ENCODE results near the gene ACP2.
A peak's percentile ranks its signal among the peaks of the same experiment; 100 is the strongest.

ACP2 gene

DNA sequence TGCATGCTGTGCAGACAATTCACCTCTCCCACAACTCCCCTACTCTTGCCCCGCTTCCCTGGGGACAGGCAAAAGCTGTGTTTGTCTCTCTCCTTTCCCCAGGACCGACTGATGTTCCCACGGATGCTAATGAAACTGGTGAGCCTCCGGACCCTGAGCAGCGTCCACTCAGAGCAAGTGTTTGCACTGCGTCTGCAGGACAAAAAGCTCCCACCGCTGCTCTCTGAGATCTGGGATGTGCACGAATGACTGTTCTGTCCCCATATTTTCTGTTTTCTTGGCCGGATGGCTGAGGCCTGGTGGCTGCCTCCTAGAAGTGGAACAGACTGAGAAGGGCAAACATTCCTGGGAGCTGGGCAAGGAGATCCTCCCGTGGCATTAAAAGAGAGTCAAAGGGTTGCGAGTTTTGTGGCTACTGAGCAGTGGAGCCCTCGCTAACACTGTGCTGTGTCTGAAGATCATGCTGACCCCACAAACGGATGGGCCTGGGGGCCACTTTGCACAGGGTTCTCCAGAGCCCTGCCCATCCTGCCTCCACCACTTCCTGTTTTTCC lies 19.9 kb upstream of the ACP2 start:
- TF ChIP-seq, protein P1, sequence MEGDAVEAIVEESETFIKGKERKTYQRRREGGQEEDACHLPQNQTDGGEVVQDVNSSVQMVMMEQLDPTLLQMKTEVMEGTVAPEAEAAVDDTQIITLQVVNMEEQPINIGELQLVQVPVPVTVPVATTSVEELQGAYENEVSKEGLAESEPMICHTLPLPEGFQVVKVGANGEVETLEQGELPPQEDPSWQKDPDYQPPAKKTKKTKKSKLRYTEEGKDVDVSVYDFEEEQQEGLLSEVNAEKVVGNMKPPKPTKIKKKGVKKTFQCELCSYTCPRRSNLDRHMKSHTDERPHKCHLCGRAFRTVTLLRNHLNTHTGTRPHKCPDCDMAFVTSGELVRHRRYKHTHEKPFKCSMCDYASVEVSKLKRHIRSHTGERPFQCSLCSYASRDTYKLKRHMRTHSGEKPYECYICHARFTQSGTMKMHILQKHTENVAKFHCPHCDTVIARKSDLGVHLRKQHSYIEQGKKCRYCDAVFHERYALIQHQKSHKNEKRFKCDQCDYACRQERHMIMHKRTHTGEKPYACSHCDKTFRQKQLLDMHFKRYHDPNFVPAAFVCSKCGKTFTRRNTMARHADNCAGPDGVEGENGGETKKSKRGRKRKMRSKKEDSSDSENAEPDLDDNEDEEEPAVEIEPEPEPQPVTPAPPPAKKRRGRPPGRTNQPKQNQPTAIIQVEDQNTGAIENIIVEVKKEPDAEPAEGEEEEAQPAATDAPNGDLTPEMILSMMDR (IDR thresholded peaks at IDR 0.05; ENCODE audit: extremely low read depth, missing control alignments) = no peak
- DNase-seq (ENCODE audit: low spot score) = no peak

DNA sequence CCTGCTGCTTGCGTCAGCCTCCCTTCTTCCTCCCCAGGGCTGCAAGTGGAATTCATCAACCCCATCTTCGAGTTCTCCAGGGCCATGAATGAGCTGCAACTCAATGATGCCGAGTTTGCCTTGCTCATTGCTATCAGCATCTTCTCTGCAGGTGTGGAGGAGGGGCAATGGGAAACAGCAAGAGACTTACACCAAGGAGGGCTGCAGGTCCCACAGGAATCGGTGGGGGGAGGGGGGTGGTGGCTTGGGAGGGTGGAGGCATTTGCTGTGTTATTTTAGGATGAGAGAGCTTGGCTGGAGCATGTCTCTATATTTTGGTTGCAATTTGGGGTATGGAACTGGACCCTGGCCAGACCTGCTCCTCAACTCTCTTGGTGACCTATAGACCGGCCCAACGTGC lies 19.3 kb upstream of the ACP2 start:
- no peak for DNase-seq (ENCODE audit: low spot score)
- TF ChIP-seq, protein P1 (IDR thresholded peaks at IDR 0.05; ENCODE audit: extremely low read depth, missing control alignments) = no peak

DNA sequence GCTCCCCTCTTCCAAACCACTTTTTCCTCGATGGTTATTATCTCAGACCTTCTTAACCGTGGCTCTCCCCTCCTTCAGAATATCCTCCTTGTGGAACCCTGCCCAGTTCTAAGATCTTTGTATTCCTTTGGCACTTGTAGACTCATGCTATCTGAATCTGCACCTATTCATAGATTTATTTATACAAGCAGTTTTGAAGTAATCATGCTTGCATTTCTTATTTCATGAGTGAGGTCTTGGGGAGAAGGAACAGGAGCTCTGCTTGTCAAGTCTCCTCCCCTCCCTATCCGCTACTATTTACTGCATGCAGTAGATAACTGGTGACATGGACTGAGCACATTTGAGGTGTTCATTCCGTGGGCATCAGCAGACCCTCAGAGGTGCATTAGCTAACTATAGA lies 15.9 kb upstream of the ACP2 start:
- no peak for DNase-seq (ENCODE audit: low spot score)
- TF ChIP-seq, protein P1 (IDR thresholded peaks at IDR 0.05; ENCODE audit: extremely low read depth, missing control alignments) = no peak

DNA sequence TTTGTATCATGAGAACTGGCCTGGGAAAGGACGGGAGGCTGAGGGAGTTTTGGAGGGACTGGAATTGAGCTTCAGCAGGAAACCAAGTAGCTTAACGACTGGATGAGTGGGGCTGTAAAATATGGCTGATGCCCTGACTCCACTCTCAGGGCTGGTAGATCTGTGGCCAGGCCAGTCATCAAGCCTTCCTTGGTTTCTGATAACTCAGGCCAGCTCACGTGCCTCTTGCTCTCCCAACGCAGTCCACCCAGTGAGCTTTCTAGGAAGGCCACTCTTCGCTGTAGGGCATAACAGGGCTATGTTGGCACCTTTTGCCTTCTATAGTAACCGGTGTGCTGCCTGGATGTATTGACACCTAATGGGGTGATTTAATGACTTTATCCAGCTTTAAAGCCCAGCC lies 15.5 kb upstream of the ACP2 start:
- no peak for DNase-seq (ENCODE audit: low spot score)
- TF ChIP-seq, protein P1 (IDR thresholded peaks at IDR 0.05; ENCODE audit: extremely low read depth, missing control alignments) = no peak

DNA sequence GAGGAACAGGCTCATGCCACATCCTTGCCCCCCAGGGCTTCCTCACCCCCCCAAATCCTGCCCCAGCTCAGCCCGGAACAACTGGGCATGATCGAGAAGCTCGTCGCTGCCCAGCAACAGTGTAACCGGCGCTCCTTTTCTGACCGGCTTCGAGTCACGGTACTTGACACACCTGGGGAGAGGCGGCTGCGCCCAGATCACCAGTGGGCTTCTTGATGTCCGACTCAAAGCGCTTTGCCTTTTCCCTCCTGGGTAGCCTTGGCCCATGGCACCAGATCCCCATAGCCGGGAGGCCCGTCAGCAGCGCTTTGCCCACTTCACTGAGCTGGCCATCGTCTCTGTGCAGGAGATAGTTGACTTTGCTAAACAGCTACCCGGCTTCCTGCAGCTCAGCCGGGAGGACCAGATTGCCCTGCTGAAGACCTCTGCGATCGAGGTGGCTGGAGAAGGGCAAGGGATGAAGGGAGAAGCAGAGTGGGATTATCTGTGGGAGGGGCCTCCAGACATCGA lies 12.7 kb upstream of the ACP2 start:
- DNase-seq (ENCODE audit: low spot score) = no peak
- TF ChIP-seq, protein P1 (IDR thresholded peaks at IDR 0.05; ENCODE audit: extremely low read depth, missing control alignments) = no peak

DNA sequence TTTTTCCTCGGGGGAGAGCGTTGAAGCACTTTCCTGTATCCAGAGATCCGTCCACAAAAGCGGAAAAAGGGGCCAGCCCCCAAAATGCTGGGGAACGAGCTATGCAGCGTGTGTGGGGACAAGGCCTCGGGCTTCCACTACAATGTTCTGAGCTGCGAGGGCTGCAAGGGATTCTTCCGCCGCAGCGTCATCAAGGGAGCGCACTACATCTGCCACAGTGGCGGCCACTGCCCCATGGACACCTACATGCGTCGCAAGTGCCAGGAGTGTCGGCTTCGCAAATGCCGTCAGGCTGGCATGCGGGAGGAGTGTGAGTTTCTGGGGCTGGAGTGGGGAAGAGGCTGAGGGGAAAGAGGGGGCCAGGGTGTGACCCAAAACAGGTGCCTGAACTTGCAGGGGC lies 11.8 kb upstream of the ACP2 start:
- DNase-seq (ENCODE audit: low spot score) = no peak
- TF ChIP-seq, protein P1 (IDR thresholded peaks at IDR 0.05; ENCODE audit: extremely low read depth, missing control alignments) = no peak

DNA sequence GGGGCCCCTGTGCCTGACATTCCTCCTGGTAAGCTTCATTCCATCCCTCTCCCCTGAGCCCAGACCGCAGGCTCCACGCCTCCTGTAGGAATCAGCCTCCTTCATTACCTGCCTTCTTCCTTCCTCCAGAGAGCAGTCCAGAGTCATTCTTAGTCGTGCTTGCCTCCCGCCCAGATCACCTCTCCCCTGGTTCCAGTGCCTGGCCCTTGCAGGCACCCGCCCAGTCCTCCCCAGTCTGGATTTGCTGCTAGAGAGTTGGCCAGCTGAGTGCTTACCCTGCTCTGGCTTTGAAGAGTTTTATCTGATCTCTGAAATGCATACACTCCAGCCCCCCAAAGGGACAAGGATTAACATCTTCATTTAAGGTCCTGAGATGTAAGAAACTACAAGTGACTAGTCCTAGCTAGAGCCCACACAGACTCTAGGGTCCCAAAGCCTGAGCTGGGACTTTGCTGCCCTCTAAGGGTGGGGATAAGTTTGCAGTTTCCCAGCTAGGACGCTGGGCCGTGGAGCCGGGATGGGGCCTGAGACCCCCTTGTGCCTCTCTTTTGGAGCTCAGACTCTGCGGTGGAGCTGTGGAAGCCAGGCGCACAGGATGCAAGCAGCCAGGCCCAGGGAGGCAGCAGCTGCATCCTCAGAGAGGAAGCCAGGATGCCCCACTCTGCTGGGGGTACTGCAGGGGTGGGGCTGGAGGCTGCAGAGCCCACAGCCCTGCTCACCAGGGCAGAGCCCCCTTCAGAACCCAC lies 10.8 kb upstream of the ACP2 start:
- TF ChIP-seq, protein P1 (IDR thresholded peaks at IDR 0.05; ENCODE audit: extremely low read depth, missing control alignments) = peak; percentile 55
- peak; percentile 61 for DNase-seq (ENCODE audit: low spot score)

All from GM20000 (cell line).